Body of pancreas (tissue), 4 donors: ENCODE data around the gene EIF4H. TPM values are rescaled to one million over a fixed set of nuclear protein-coding genes. Genes with fewer than 3 reads are reported as not detected.
"Not testable (repeated sequence)": the region's sequence is repeated elsewhere in the genome, so short reads cannot be mapped to it uniquely, and the experiment has no call there.

ENCODE experiments used
- ATAC-seq: fragments of 150-250 bp; one replicate; pipeline ENCODE4 v1.9.1; 2016
- DNase-seq, 4 donors: peaks; one replicate each; pipeline ENCODE4 v3.0.0-alpha.2; 2019
- H3K27ac ChIP-seq, 4 donors: fragments of 200-600 bp; sonication (generic); 1 replicate in 3 of 4; 2 replicates in 1 of 4; pipeline versions ENCODE4 v1.5.1 to v1.6.1; 2016 to 2019; ENCODE audit warnings: mild to moderate bottlenecking in 1 of 4, mixed read lengths in 1 of 4, moderate library complexity in 1 of 4
- H3K27me3 ChIP-seq, 2 donors: fragments of 200-600 bp; sonication (generic); one replicate each; pipeline ENCODE4 v1.6.0; 2016; ENCODE audit warnings: mild to moderate bottlenecking in 1 of 2
- H3K36me3 ChIP-seq, 2 donors: fragments of 200-600 bp; sonication (generic); replicated peaks in 1 of 2; 2 replicates each; pipeline ENCODE4 v1.5.1; 2016; ENCODE audit warnings: low read depth in 2 of 2; ENCODE audit not compliant: insufficient read depth in 1 of 2
- H3K4me1 ChIP-seq: fragments of 200-600 bp; sonication (generic); one replicate; pipeline ENCODE4 v1.6.0; 2016
- H3K4me3 ChIP-seq, 2 donors: fragments of 200-600 bp; sonication (generic); 1 replicate in 1 of 2; 2 replicates in 1 of 2; pipeline ENCODE4 v1.5.1; 2016 to 2019
- H3K9me3 ChIP-seq, 3 donors: fragments of 200-600 bp; sonication (generic); 1 replicate in 2 of 3; 2 replicates in 1 of 3; pipeline ENCODE4 v1.5.1; 2016
- POLR2A ChIP-seq, 3 donors: fragments of 450-650 bp; IDR thresholded peaks; one replicate each; pipeline ENCODE4 v1.6.1; 2016; ENCODE audit warnings: antibody characterized with exemption in 3 of 3, mild to moderate bottlenecking in 2 of 3
- WGBS, 2 donors: methylation state at CpG; one replicate each; pipeline ENCODE4 v1.1.5; 2017; 5-methylcytosine and 5-hydroxymethylcytosine counted together
- intact Hi-C: fragments of 100-400 bp; cut with DNase I; formaldehyde crosslinking; loops from one replicate; pipeline ENCODE4 v1.15.1; 2023
- total RNA-seq, 2 donors: library from RNA; depleted of rRNA; stranded (reverse); fragments of >200 nt; gene quantifications; one replicate each; pipeline ENCODE4 v1.1.0, GENCODE V29; 2016
- TF ChIP-seq, protein P1 (sequence below), 7 experiments: fragments of 450-650 bp in 4 of 7; fragments of 200-600 bp in 3 of 7; sonication (generic) in 3 of 7; IDR thresholded peaks; one replicate each; pipeline ENCODE4 v1.5.1; 2016 to 2019; ENCODE audit warnings: antibody characterized with exemption in 7 of 7

Gene EIF4H
- total RNA-seq, 2 donors from 2014 or later = 107 to 163 TPM

GRCh38 chr7:74199551-74200355 lies 25.6 kb downstream of the EIF4H start:
- no peak for ATAC-seq
- H3K9me3 ChIP-seq = no peaks in the 10 kb centered on the region
- H3K4me1 ChIP-seq = no peaks in the 10 kb centered on the region
- intact Hi-C loops = loop anchor here (5.0 kb wide), 1 partner anchor 332 kb away; no protein-coding TSS in a partner anchor
- no peak overlapping the region for H3K4me3 ChIP-seq
- H3K27me3 ChIP-seq = no peaks in the 10 kb centered on the region
- 83 to 88% methylated on average over 19 of the region's 19 CpGs for WGBS, 2 donors
- TF ChIP-seq POLR2A (IDR thresholded peaks at IDR 0.05) = no peak
- TF ChIP-seq, protein P1, sequence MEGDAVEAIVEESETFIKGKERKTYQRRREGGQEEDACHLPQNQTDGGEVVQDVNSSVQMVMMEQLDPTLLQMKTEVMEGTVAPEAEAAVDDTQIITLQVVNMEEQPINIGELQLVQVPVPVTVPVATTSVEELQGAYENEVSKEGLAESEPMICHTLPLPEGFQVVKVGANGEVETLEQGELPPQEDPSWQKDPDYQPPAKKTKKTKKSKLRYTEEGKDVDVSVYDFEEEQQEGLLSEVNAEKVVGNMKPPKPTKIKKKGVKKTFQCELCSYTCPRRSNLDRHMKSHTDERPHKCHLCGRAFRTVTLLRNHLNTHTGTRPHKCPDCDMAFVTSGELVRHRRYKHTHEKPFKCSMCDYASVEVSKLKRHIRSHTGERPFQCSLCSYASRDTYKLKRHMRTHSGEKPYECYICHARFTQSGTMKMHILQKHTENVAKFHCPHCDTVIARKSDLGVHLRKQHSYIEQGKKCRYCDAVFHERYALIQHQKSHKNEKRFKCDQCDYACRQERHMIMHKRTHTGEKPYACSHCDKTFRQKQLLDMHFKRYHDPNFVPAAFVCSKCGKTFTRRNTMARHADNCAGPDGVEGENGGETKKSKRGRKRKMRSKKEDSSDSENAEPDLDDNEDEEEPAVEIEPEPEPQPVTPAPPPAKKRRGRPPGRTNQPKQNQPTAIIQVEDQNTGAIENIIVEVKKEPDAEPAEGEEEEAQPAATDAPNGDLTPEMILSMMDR (IDR thresholded peaks at IDR 0.05) = no peak
- peaks cover 0 to 9% of the 10 kb centered on the region in 2 donors for H3K36me3 ChIP-seq
- no peak overlapping the region for H3K27ac ChIP-seq
- DNase-seq = no peak

DNA sequence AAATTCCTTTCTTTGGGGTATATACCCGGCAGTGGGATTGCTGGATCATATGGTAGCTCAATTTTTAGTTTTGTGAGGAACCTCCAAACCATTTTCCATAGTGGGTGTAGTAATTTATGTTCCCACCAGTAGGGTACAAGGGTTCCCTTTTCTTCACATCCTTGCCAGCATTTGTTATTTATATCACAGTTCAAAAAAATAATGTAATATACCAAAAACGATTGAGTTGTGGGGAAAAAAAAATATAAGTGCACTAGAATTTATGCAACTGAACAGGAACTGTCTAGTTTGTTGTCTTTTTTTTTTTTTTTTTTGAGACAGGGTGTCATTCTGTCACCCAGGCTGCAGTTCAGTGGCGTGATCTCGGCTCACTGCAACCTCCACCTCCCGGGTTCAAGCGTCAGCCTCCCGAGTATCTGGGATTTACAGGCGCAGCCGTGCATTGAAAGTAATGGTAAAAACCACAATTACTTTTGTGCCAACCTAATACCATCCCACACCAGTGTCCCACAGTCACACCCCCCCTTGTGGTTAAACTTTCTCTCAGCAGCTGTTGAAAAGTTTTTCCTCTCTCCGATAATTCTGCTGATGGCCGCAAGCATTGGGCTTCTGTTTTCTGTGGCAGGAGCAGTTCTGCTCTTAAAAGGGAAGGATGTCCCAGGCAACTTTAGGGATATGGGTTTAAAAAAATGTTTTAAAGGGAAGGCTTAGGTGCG lies 28.8 kb downstream of the EIF4H start:
- H3K36me3 ChIP-seq = no peaks in the 10 kb centered on the region
- H3K4me1 ChIP-seq = peaks cover 8% of the 10 kb centered on the region
- WGBS, 2 donors = 26 to 28% methylated on average over 12 of the region's 12 CpGs
- no peak for TF ChIP-seq POLR2A (IDR thresholded peaks at IDR 0.05)
- TF ChIP-seq, protein P1 (IDR thresholded peaks at IDR 0.05) = peak in 6 of 7 experiments; percentile 30 to 62 (median 54)
- peak; percentile 33 to 68 (median 44) for DNase-seq
- ATAC-seq = peak; percentile 43
- H3K4me3 ChIP-seq = no peak overlapping the region
- H3K27me3 ChIP-seq = no peaks in the 10 kb centered on the region
- intact Hi-C loops = loop anchor here (5.0 kb wide), 1 partner anchor 336 kb away; no protein-coding TSS in a partner anchor
- H3K27ac ChIP-seq = no peak overlapping the region
- no peaks in the 10 kb centered on the region for H3K9me3 ChIP-seq

- DNase-seq = no peak
- no peak overlapping the region for H3K4me3 ChIP-seq
- peaks cover 8% of the 10 kb centered on the region for H3K4me1 ChIP-seq
- no peak for ATAC-seq
- TF ChIP-seq, protein P1 (IDR thresholded peaks at IDR 0.05) = no peak
- no peak for TF ChIP-seq POLR2A (IDR thresholded peaks at IDR 0.05)
- H3K36me3 ChIP-seq = no peaks in the 10 kb centered on the region
- no peaks in the 10 kb centered on the region for H3K27me3 ChIP-seq
- H3K9me3 ChIP-seq = no peaks in the 10 kb centered on the region
- H3K27ac ChIP-seq = no peak overlapping the region
- intact Hi-C loops = loop anchor here (5.0 kb wide), 1 partner anchor 337 kb away; no protein-coding TSS in a partner anchor
- WGBS, 2 donors = 83 to 89% methylated on average over 1 of the region's 1 CpG
These were observed 29.9 kb downstream of the EIF4H start for GRCh38 chr7:74203956-74204618.

DNA sequence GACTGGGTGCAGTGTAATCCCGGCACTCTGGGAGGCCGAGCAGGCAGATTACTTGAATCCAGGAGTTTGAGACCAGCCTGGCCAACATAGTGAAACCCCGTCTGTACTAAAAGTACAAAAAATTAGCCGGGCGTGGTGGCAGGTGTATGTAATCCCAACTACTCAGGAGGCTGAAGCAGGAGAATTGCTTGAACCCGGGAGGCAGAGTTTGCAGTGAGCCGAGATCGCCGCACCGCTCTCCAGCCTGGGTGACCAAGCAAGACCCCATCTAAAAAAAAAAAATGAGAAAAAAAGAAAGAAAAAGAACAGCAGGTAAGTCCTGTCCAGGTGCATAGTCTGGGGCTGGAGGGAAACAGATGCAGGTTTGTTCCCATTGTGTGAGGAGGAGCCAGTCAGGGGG lies 31.9 kb downstream of the EIF4H start:
- H3K4me1 ChIP-seq = not testable (repeated sequence)

More for the DNA sequence above, 31.9 kb downstream of the EIF4H start:
- intact Hi-C loops = loop anchor here (2.0 kb wide), 1 partner anchor 195 kb away; no protein-coding TSS in a partner anchor
- DNase-seq, ATAC-seq, H3K9me3 ChIP-seq, H3K36me3 ChIP-seq, H3K4me3 ChIP-seq, H3K27me3 ChIP-seq, H3K27ac ChIP-seq: not testable (repeated sequence)
- WGBS, 2 donors = 75 to 78% methylated on average over 10 of the region's 10 CpGs
